Loucy (cell line): ENCODE data around the gene ARHGAP24.

Source experiments
- EZH2phosphoT487 ChIP-seq: fragments of 200-600 bp; IDR thresholded peaks from 2 replicates; pipeline ENCODE4 v1.6.1; 2018; ENCODE audit warnings: antibody characterized with exemption, mild to moderate bottlenecking, moderate library complexity, borderline replicate concordance
- TF ChIP-seq, protein P1 (sequence below): fragments of 200-600 bp; sonication (generic); conservative IDR thresholded peaks from 2 replicates; pipeline ENCODE4 v1.5.1; 2014; ENCODE audit warnings: mild to moderate bottlenecking, antibody characterized with exemption, low read length

GRCh38 chr4:85740431-85740861, 265.5 kb downstream of the ARHGAP24 start:
- TF ChIP-seq, protein P1, sequence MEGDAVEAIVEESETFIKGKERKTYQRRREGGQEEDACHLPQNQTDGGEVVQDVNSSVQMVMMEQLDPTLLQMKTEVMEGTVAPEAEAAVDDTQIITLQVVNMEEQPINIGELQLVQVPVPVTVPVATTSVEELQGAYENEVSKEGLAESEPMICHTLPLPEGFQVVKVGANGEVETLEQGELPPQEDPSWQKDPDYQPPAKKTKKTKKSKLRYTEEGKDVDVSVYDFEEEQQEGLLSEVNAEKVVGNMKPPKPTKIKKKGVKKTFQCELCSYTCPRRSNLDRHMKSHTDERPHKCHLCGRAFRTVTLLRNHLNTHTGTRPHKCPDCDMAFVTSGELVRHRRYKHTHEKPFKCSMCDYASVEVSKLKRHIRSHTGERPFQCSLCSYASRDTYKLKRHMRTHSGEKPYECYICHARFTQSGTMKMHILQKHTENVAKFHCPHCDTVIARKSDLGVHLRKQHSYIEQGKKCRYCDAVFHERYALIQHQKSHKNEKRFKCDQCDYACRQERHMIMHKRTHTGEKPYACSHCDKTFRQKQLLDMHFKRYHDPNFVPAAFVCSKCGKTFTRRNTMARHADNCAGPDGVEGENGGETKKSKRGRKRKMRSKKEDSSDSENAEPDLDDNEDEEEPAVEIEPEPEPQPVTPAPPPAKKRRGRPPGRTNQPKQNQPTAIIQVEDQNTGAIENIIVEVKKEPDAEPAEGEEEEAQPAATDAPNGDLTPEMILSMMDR: no peak
- no peak for TF ChIP-seq EZH2phosphoT487
